HEK293 (cell line): ENCODE measurements around the gene PIK3R6.

Experiments used
- KLF9 ChIP-seq: fragments of 450-650 bp; formaldehyde crosslinking; IDR thresholded peaks from 2 replicates; pipeline ENCODE4 v1.5.1; 2016; ENCODE audit warnings: missing biosample characterization, missing genetic modification characterization, low read depth
- ZNF701 ChIP-seq: fragments of 450-650 bp; formaldehyde crosslinking; IDR thresholded peaks from 2 replicates; pipeline ENCODE4 v1.5.1; 2016; ENCODE audit warnings: missing biosample characterization, missing genetic modification characterization
- TF ChIP-seq, protein P1 (sequence below): fragments of 450-650 bp; formaldehyde crosslinking; IDR thresholded peaks from 2 replicates; pipeline ENCODE4 v1.5.1; 2017; ENCODE audit warnings: missing biosample characterization, missing genetic modification characterization
- TF ChIP-seq, protein P2 (sequence below): fragments of 450-650 bp; formaldehyde crosslinking; IDR thresholded peaks from 2 replicates; pipeline ENCODE4 v1.5.1; 2016; ENCODE audit warnings: missing biosample characterization, missing genetic modification characterization
- TF ChIP-seq, protein P3 (sequence below): fragments of 450-650 bp; formaldehyde crosslinking; IDR thresholded peaks from 2 replicates; pipeline ENCODE4 v1.5.1; 2016; ENCODE audit warnings: missing biosample characterization, missing genetic modification characterization

DNA sequence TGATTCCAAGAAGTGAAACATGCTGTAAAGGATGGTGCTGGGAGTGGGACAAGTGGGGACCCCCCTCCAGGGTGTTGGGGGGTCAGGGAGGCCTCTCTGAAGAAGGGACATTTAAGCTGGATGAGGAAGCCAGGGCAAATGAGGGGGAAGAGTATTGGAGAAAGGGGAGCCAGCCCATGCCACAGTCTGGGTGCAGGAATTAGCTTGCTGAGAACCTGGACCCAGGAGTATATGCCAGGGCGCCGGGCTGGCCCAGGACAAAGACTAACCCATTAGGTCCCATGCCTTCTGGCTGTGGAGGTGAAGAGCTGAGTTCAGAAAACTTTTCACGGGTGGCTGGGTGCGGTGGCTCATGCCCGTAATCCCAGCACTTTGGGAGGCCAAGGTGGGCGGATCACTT lies 45.6 kb upstream of the PIK3R6 start:
- no peak for TF ChIP-seq KLF9 (tag by site-specific recombination)
- TF ChIP-seq, protein P1, sequence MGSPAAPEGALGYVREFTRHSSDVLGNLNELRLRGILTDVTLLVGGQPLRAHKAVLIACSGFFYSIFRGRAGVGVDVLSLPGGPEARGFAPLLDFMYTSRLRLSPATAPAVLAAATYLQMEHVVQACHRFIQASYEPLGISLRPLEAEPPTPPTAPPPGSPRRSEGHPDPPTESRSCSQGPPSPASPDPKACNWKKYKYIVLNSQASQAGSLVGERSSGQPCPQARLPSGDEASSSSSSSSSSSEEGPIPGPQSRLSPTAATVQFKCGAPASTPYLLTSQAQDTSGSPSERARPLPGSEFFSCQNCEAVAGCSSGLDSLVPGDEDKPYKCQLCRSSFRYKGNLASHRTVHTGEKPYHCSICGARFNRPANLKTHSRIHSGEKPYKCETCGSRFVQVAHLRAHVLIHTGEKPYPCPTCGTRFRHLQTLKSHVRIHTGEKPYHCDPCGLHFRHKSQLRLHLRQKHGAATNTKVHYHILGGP (tag by site-specific recombination) = no peak
- TF ChIP-seq, protein P2, sequence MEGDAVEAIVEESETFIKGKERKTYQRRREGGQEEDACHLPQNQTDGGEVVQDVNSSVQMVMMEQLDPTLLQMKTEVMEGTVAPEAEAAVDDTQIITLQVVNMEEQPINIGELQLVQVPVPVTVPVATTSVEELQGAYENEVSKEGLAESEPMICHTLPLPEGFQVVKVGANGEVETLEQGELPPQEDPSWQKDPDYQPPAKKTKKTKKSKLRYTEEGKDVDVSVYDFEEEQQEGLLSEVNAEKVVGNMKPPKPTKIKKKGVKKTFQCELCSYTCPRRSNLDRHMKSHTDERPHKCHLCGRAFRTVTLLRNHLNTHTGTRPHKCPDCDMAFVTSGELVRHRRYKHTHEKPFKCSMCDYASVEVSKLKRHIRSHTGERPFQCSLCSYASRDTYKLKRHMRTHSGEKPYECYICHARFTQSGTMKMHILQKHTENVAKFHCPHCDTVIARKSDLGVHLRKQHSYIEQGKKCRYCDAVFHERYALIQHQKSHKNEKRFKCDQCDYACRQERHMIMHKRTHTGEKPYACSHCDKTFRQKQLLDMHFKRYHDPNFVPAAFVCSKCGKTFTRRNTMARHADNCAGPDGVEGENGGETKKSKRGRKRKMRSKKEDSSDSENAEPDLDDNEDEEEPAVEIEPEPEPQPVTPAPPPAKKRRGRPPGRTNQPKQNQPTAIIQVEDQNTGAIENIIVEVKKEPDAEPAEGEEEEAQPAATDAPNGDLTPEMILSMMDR (tag by site-specific recombination) = no peak
- TF ChIP-seq ZNF701 (tag by site-specific recombination) = no peak
- TF ChIP-seq, protein P3, sequence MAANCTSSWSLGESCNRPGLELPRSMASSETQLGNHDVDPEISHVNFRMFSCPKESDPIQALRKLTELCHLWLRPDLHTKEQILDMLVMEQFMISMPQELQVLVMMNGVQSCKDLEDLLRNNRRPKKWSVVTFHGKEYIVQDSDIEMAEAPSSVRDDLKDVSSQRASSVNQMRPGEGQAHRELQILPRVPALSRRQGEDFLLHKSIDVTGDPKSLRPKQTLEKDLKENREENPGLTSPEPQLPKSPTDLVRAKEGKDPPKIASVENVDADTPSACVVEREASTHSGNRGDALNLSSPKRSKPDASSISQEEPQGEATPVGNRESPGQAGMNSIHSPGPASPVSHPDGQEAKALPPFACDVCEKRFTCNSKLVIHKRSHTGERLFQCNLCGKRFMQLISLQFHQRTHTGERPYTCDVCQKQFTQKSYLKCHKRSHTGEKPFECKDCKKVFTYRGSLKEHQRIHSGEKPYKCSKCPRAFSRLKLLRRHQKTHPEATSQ (tag by site-specific recombination) = no peak
